HG02943 (cell line): ENCODE results near the gene BBS10.
"Not testable (repeated sequence)": the region's sequence is repeated elsewhere in the genome, so short reads cannot be mapped to it uniquely, and the experiment has no call there.

ENCODE experiments used
- ATAC-seq: cut with Tn5 transposase; IDR thresholded peaks from one replicate; pipeline ENCODE4 v1.9.1; 2021; ENCODE audit warnings: mild to moderate bottlenecking, low read depth, moderate library complexity; ENCODE audit not compliant: unreplicated experiment

Gene BBS10

GRCh38 chr12:76332606-76333005, 15.6 kb downstream of the BBS10 start:
- ATAC-seq: no peak

- ATAC-seq: no peak
Measured at GRCh38 chr12:76329606-76330005, 18.6 kb downstream of the BBS10 start.

GRCh38 chr12:76329159-76329558, 19.1 kb downstream of the BBS10 start:
- ATAC-seq: no peak

- ATAC-seq: not testable (repeated sequence)
Measured at GRCh38 chr12:76319595-76320319, 28.5 kb downstream of the BBS10 start.

- no peak for ATAC-seq
Measured at GRCh38 chr12:76318773-76319594, 29.2 kb downstream of the BBS10 start.

- ATAC-seq: no peak
Measured at GRCh38 chr12:76317976-76318375, 30.2 kb downstream of the BBS10 start.

GRCh38 chr12:76316468-76316867, 31.7 kb downstream of the BBS10 start:
- ATAC-seq: no peak

- ATAC-seq: no peak
Measured at GRCh38 chr12:76313299-76313698, 34.9 kb downstream of the BBS10 start.

- ATAC-seq: no peak
Measured at GRCh38 chr12:76312315-76312714, 35.9 kb downstream of the BBS10 start.

GRCh38 chr12:76311796-76312195, 36.4 kb downstream of the BBS10 start:
- ATAC-seq: no peak

- no peak for ATAC-seq
Measured at GRCh38 chr12:76310110-76310509, 38.1 kb downstream of the BBS10 start.

GRCh38 chr12:76308866-76309265, 39.3 kb downstream of the BBS10 start:
- no peak for ATAC-seq

- no peak for ATAC-seq
Measured at GRCh38 chr12:76307083-76307482, 41.1 kb downstream of the BBS10 start.

- ATAC-seq: no peak
Measured at GRCh38 chr12:76303989-76304460, 44.2 kb downstream of the BBS10 start.

- no peak for ATAC-seq
Measured at GRCh38 chr12:76303365-76303764, 44.9 kb downstream of the BBS10 start.

GRCh38 chr12:76300297-76300665, 47.9 kb downstream of the BBS10 start:
- ATAC-seq: no peak

- no peak for ATAC-seq
Measured at GRCh38 chr12:76299536-76300296, 48.5 kb downstream of the BBS10 start.
